Small intestine (tissue), 7 donors: ENCODE data around the gene MTMR10. TPM values are rescaled to one million over a fixed set of nuclear protein-coding genes. Genes with fewer than 3 reads are reported as not detected.

Experiments used
- DNase-seq, 2 donors: peaks; one replicate each; pipeline versions ENCODE4 v3.0.0 to v3.0.0-alpha.2; 2013
- FAIRE-seq: peaks from 2 replicates; lab custom pipeline; 2012; peaks lifted over from hg19 to GRCh38; lab: Jason Lieb, UNC
- H3K27ac ChIP-seq, 3 donors: one replicate each; pipeline ENCODE4 v1.5.1; 2013; ENCODE audit warnings: low read length in 2 of 3, mild to moderate bottlenecking in 2 of 3, control low read depth in 1 of 3, inconsistent platforms in 1 of 3, low read depth in 1 of 3, moderate library complexity in 1 of 3
- H3K27me3 ChIP-seq, 3 donors: one replicate each; pipeline ENCODE4 v1.6.1; 2013; ENCODE audit warnings: low read length in 3 of 3, inconsistent platforms in 1 of 3; ENCODE audit not compliant: control insufficient read depth in 3 of 3, insufficient read depth in 3 of 3
- H3K36me3 ChIP-seq, 3 donors: one replicate each; pipeline ENCODE4 v1.6.1; 2013; ENCODE audit warnings: low read length in 3 of 3, inconsistent platforms in 1 of 3, low read depth in 1 of 3, mild to moderate bottlenecking in 1 of 3, moderate library complexity in 1 of 3; ENCODE audit not compliant: control insufficient read depth in 3 of 3, insufficient read depth in 2 of 3
- H3K4me1 ChIP-seq, 3 donors: one replicate each; pipeline ENCODE4 v1.6.1; 2013; ENCODE audit warnings: low read length in 2 of 3, inconsistent platforms in 1 of 3, low read depth in 1 of 3, mild to moderate bottlenecking in 1 of 3, moderate library complexity in 1 of 3; ENCODE audit not compliant: control insufficient read depth in 3 of 3, insufficient read depth in 2 of 3
- H3K4me3 ChIP-seq, 3 donors: one replicate each; pipeline ENCODE4 v1.5.1; 2013; ENCODE audit warnings: low read length in 3 of 3, control low read depth in 1 of 3, inconsistent platforms in 1 of 3, low read depth in 1 of 3, mild to moderate bottlenecking in 1 of 3, moderate library complexity in 1 of 3
- H3K9me3 ChIP-seq, 2 donors: one replicate each; pipeline ENCODE4 v1.6.1; 2013; ENCODE audit warnings: low read depth in 1 of 2, low read length in 1 of 2; ENCODE audit not compliant: control insufficient read depth in 2 of 2, insufficient read depth in 1 of 2
- WGBS, 3 donors: extraction: QIAGEN DNeasy Blood & Tissue Kit; methylation state at CpG; one replicate each; pipeline ENCODE4 v1.1.7; 2013; 5-methylcytosine and 5-hydroxymethylcytosine counted together
- polyA plus RNA-seq, 4 donors: library from polyadenylated mRNA; stranded (reverse) in 3 of 4; unstranded in 1 of 4; fragments of 200-250 nt in 3 of 4; fragments of 120-200 nt in 1 of 4; gene quantifications; one replicate each; pipeline versions ENCODE4 v1.2.1 to v1.2.3, GENCODE V29; 2013
- donor health status: healthy with polysubstance abuse.
- donor health status: control.
- donor health status: control.
- donor health status: Bipolar disorder and iron deficiency.
- donor health status: healthy.

The MTMR10 gene
- polyA plus RNA-seq, 4 donors: 11.0 to 26.8 (median 21.8) TPM

DNA sequence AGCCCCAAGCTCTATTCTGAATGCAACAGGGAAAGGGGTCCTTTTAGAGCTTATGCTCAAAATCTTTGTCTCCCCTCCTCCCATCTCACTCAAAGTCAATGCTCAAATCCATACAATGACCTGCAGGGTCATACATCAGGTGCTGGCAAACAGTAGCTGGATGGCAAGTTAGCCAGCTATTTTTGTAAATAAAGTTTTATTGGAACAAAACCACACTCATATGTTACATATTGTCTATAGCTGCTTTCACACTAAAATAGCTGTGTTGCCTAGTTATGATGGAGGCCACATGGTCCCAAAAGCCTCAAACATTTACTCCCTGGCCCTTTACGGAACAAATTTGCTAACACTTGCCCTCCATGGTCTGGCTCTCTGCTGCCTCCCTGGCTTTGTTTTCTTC lies 89.5 kb downstream of the MTMR10 start:
- DNase-seq: no peak
- WGBS, 3 donors: 96 to 100% (median 100%) methylated on average over 1 of the region's 1 CpG
- Histone ChIP-seq H3K4me3 (no peak overlapping the region), H3K27me3 (no peaks in the 10 kb centered on the region), H3K4me1 (no peaks in the 10 kb centered on the region), H3K9me3 (no peaks in the 10 kb centered on the region), H3K27ac (no peak overlapping the region), H3K36me3 (no peaks in the 10 kb centered on the region)
- FAIRE-seq: no peak

DNA sequence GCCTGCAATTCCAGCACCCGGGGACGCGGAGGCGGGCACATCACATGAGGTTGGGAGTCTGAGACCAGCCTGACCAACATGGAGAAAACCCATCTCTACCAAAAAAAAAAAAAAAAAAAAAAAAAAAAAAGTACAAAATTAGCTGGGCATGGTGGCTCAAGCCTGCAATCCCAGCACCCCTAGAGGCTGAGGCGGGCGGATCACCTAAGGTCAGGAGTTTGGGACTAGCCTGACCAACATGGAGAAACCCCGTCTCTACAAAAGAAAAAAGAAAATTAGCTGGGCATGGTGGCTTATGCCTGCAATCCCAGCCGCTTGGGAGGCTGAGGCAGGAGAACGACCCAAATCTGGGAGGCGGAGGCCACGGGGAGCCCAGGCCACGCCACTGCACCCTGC lies 95.2 kb downstream of the MTMR10 start:
- Histone ChIP-seq H3K27me3 (no peaks in the 10 kb centered on the region), H3K4me1 (no peaks in the 10 kb centered on the region), H3K36me3 (no peaks in the 10 kb centered on the region), H3K4me3 (no peak overlapping the region), H3K9me3 (no peaks in the 10 kb centered on the region), H3K27ac (no peak overlapping the region)
- no peak for FAIRE-seq
- WGBS, 3 donors: 88 to 96% (median 88%) methylated on average over 10 to 12 of the region's 12 CpGs
- DNase-seq: no peak

DNA sequence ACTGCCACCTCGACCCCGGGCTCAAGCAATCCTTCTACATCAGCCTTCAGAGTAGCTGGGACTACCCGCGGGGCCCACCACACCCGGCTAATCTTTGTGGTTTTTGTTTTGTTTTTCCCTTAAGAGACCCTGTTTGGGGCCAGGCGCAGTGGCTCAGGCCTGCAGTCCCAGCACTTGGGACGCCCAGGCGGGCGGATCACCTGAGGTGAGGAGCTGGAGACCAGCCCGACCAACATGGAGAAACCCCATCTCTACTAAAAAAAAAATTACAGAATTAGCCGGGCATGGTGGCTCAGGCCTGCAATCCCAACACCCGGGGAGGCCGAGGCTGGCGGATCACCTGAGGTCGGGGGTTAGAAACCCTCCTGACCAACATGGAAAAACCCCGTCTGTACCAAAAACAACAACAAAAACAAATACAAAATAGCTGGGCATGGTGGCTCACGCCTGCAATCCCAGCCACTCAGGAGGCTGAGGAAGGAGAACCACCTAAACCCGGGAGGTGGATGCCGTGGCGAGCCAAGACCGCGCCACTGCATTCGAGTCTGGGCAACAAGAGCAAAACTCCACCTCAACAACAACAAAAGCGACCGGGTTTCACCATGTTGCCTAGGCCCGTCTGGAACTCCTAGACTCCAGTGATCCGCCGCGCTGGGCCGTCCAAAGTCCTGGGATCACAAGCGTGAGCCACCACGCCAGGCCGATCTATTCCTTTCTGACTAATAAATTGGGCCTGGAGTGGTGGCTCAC lies 95.8 kb downstream of the MTMR10 start:
- FAIRE-seq (no peak), DNase-seq (no peak)
- Histone ChIP-seq H3K27ac (no peak overlapping the region), H3K9me3 (no peaks in the 10 kb centered on the region), H3K4me1 (no peaks in the 10 kb centered on the region), H3K36me3 (no peaks in the 10 kb centered on the region), H3K27me3 (no peaks in the 10 kb centered on the region), H3K4me3 (no peak overlapping the region)
- WGBS, 3 donors: 93 to 94% (median 93%) methylated on average over 32 to 33 of the region's 33 CpGs

DNA sequence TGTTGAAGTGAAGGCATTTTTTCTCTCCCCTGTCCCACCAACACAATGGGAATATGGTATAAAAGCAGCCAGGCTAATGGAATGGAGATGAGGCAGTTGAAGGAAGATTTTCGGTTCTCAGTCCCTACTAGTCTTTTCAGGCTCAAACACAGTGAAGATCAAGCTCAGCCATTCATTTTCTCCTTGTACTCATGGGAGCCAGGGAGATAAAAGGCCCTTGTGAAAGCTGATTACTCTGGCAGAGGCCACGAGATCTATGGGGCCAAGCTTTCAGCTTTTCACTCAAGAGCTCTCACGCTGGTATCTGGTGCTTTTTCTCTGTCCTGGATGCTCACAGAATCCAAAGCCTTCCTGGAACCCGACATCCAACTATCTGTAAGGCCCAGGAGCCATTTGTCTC lies 102.2 kb downstream of the MTMR10 start:
- no peaks in the 10 kb centered on the region for H3K36me3 ChIP-seq
- FAIRE-seq (no peak), DNase-seq (no peak)
- no peak overlapping the region for H3K27ac ChIP-seq
- H3K4me1 ChIP-seq: no peaks in the 10 kb centered on the region
- H3K4me3 ChIP-seq: no peak overlapping the region
- H3K27me3 ChIP-seq: no peaks in the 10 kb centered on the region
- WGBS, 3 donors: 66 to 79% (median 75%) methylated on average over 4 of the region's 4 CpGs
- H3K9me3 ChIP-seq: no peaks in the 10 kb centered on the region

Other genes with a start within 250 kb of the MTMR10 start
- gene FAN1, start 87.7 kb downstream of the MTMR10 start, polyA plus RNA-seq: 10 to 100 TPM in 1 of 4 donors, 1 to 10 TPM in 3; 3.2 to 18.2 (median 8.8) TPM
- under 1 TPM in 1 of 4 donors, not detected in 3; under 0.01 TPM for gene TRPM1, start 110.1 kb upstream of the MTMR10 start, polyA plus RNA-seq